Keratinocyte (primary cell): Measurements from ENCODE around the gene OTOF.

Experiments used
- CTCF ChIP-seq, 3 experiments: IDR thresholded peaks in 1 of 3; conservative IDR thresholded peaks in 1 of 3; optimal IDR thresholded peaks in 1 of 3; 2 replicates in 2 of 3; 3 replicates in 1 of 3; pipeline versions ENCODE3 to v1.5.1; 2011; ENCODE audit warnings: low read length in 3 of 3, mild to moderate bottlenecking in 3 of 3, moderate library complexity in 2 of 3, control low read depth in 1 of 3, inconsistent platforms in 1 of 3; ENCODE audit not compliant: insufficient read depth in 2 of 3; ENCODE audit errors: extremely low read depth in 1 of 3
- EZH2 ChIP-seq: IDR thresholded peaks from one replicate; pipeline ENCODE4 v1.6.1; 2012; ENCODE audit warnings: inconsistent platforms, mild to moderate bottlenecking, low read length, moderate library complexity

- TF ChIP-seq CTCF (optimal IDR thresholded peaks at IDR 0.05 in 1 of 3, IDR thresholded peaks at IDR 0.05 in 1 of 3, conservative IDR thresholded peaks at IDR 0.05 in 1 of 3; ENCODE audit: extremely low read depth in 1 of 3, insufficient read depth in 2 of 3, low read length in 3 of 3) (no peak), EZH2 (no peak)
Observed at GRCh38 chr2:26507932-26508331, 30.0 kb upstream of the OTOF start.
